BJ (cell line): Measurements from ENCODE around the gene IMPG2. TPM values are rescaled to one million over a fixed set of nuclear protein-coding genes. Genes with fewer than 3 reads are reported as not detected.

Experiments
- CTCF ChIA-PET: fragments of 350-600 bp; formaldehyde crosslinking; extraction: SDS; loops from one replicate; lab custom pipeline; 2021; ENCODE audit warnings: antibody characterized with exemption, inconsistent platforms; lab: Yijun Ruan, JAX
- POLR2A ChIA-PET: fragments of 300-600 bp; sonication (Branson Sonifier 250); formaldehyde crosslinking; extraction: SDS; loops from one replicate; lab custom pipeline; 2021; ENCODE audit warnings: antibody characterized with exemption; lab: Charles Lee
- DNase-seq: peaks from one replicate; pipeline ENCODE4 v3.0.0-alpha.2; 2011; ENCODE audit warnings: low read depth
- H3K27me3 ChIP-seq: 2 replicates; pipeline ENCODE4 v1.6.0; 2011; ENCODE audit warnings: low read length; ENCODE audit not compliant: control insufficient read depth, insufficient read depth
- H3K36me3 ChIP-seq: 2 replicates; pipeline ENCODE4 v1.5.1; 2011; ENCODE audit warnings: low read length; ENCODE audit not compliant: control insufficient read depth, insufficient read depth
- H3K4me3 ChIP-seq: 2 replicates; pipeline ENCODE4 v1.5.1; 2011; ENCODE audit warnings: low read depth, mild to moderate bottlenecking, control low read depth, low read length
- CTCF ChIP-seq: IDR thresholded peaks from 2 replicates; pipeline ENCODE4 v1.5.1; 2011; ENCODE audit warnings: low read depth, mild to moderate bottlenecking, control low read depth, inconsistent platforms, low read length, moderate library complexity; ENCODE audit not compliant: insufficient read depth
- polyA plus RNA-seq: library from polyadenylated mRNA; depleted of rRNA; stranded (reverse); fragments of >200 nt; gene quantifications from 2 replicates; pipeline ENCODE4 v1.2.3, GENCODE V29; 2011

Gene IMPG2
- polyA plus RNA-seq, 1 experiment, result 0.10 TPM

GRCh38 chr3:101329016-101329673 lies 8.8 kb upstream of the IMPG2 start:
- POLR2A ChIA-PET, result no interaction called here

GRCh38 chr3:101325393-101326134 lies 5.2 kb upstream of the IMPG2 start:
- POLR2A ChIA-PET, result no interaction called here
- no peak for TF ChIP-seq CTCF
- no peak for DNase-seq
- CTCF ChIA-PET, result no interaction called here
- Histone ChIP-seq H3K4me3 (no peak overlapping the region), H3K27me3 (no peaks in the 10 kb centered on the region), H3K36me3 (no peaks in the 10 kb centered on the region)

More at GRCh38 chr3:101329016-101329673, 8.8 kb upstream of the IMPG2 start:
- DNase-seq, result no peak
- no peaks in the 10 kb centered on the region for H3K27me3 ChIP-seq
- no peak overlapping the region for H3K4me3 ChIP-seq
- CTCF ChIA-PET, result interaction anchor here (0.6 kb wide), 1 partner anchor 737 kb away, joined by 5 read pairs; no protein-coding TSS in a partner anchor
- no peak for TF ChIP-seq CTCF
- no peaks in the 10 kb centered on the region for H3K36me3 ChIP-seq

DNA sequence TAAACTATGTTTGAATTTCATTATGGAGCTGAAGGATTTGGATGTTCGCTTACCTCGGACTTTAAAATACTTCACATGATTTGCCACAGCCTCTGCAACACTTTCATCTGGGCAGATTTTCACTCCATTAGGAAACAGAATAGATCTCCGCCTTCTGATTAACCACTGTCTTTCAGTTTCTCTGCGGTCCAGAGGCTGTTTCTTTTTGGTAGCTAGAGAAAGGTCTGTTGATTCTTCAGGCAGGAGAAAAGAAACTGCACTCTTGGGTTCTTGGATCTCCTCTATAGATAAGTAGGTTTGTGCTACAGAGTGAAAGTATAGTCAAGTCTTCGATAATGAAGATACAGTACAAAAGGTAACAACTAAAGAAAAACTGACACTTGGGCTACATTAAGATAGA lies 844 bp downstream of the IMPG2 start:
- ChIA-PET POLR2A (interaction anchor here (0.6 kb wide), 1 partner anchor 10 kb away, joined by 5 read pairs; no protein-coding TSS in a partner anchor), CTCF (no interaction called here)
- Histone ChIP-seq H3K27me3 (no peaks in the 10 kb centered on the region), H3K36me3 (no peaks in the 10 kb centered on the region), H3K4me3 (no peak overlapping the region)
- no peak for DNase-seq
- TF ChIP-seq CTCF, result no peak

DNA sequence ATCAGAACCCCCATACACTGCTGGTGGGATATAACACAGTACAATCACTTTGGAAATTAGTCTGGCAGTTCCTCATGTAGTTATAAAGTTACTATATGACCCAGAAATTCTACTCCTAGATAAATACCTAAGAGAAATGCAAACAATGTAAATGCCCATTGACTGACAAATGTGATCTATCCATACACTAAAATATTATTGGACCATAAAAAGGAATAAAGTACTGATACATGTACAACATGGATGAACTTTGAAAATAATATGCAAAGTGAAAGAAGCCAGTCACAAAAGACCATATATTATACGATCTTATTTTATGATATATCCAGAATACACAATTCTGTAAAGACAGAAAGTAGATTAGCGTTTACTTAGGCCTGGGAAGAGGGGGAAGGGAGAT lies 7.8 kb downstream of the IMPG2 start:
- Histone ChIP-seq H3K4me3 (no peak overlapping the region), H3K36me3 (no peaks in the 10 kb centered on the region), H3K27me3 (no peaks in the 10 kb centered on the region)
- no peak for TF ChIP-seq CTCF
- CTCF ChIA-PET, result interaction anchor here (0.8 kb wide), 1 partner anchor 9 kb away, joined by 4 read pairs; no protein-coding TSS in a partner anchor
- no peak for DNase-seq
- POLR2A ChIA-PET, result no interaction called here

DNA sequence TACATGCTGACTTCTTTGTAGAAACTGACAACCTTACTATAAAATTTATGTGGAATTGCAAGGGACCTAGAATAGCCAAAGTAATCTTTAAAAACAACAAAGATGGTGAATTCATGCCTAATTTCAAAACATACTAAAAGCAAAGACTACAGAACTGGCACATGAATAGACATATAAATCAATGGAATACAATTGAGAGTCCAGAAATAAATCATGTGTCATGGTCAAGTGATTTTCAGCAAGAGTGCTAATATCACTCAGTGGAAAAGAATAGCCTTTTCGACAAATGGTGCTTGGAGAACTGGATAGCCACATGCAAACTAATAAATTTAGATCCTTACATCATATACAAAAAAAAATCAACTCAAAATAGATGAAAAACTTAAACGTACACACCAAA lies 8.7 kb downstream of the IMPG2 start:
- H3K4me3 ChIP-seq, result no peak overlapping the region
- no peak for DNase-seq
- no peak for TF ChIP-seq CTCF
- ChIA-PET POLR2A (no interaction called here), CTCF (no interaction called here)
- H3K27me3 ChIP-seq, result no peaks in the 10 kb centered on the region
- no peaks in the 10 kb centered on the region for H3K36me3 ChIP-seq
